Inferior parietal cortex (tissue), 1 donor: Measurements from ENCODE around the gene DAW1.
"Not testable (repeated sequence)": the region's sequence is repeated elsewhere in the genome, so short reads cannot be mapped to it uniquely, and the experiment has no call there.

Source experiments
- DNase-seq: peaks from one replicate; pipeline ENCODE4 v3.0.0-alpha.2; 2016; ENCODE audit errors: extremely low spot score

DAW1 gene

GRCh38 chr2:227871375-227871791 is at the start of gene DAW1:
TSS of gene DAW1 (plus strand) at chr2:227871631. CDS start at chr2:227871690, 59 bp downstream.
- peak; percentile 62 for DNase-seq

- DNase-seq = no peak
Measured at GRCh38 chr2:227822416-227823003, 48.9 kb upstream of the DAW1 start.

- DNase-seq = no peak
Measured at GRCh38 chr2:227823922-227824321, 47.5 kb upstream of the DAW1 start.

- DNase-seq = no peak
Measured at GRCh38 chr2:227824711-227825110, 46.7 kb upstream of the DAW1 start.

GRCh38 chr2:227826019-227826521 is 45.4 kb upstream of the DAW1 start:
- peak; percentile 11 for DNase-seq

GRCh38 chr2:227826563-227826962 is 44.9 kb upstream of the DAW1 start:
- no peak for DNase-seq

GRCh38 chr2:227827143-227827542 is 44.3 kb upstream of the DAW1 start:
- DNase-seq = no peak

GRCh38 chr2:227828477-227828912 is 42.9 kb upstream of the DAW1 start:
- DNase-seq = no peak

GRCh38 chr2:227829337-227829736 is 42.1 kb upstream of the DAW1 start:
- no peak for DNase-seq

GRCh38 chr2:227834423-227834822 is 37.0 kb upstream of the DAW1 start:
- no peak for DNase-seq

GRCh38 chr2:227834916-227835650 is 36.3 kb upstream of the DAW1 start:
- DNase-seq = no peak

- not testable (repeated sequence) for DNase-seq
Measured at GRCh38 chr2:227839339-227840129, 31.9 kb upstream of the DAW1 start.

- DNase-seq = no peak
Measured at GRCh38 chr2:227846831-227847230, 24.6 kb upstream of the DAW1 start.

GRCh38 chr2:227848146-227848545 is 23.3 kb upstream of the DAW1 start:
- no peak for DNase-seq

GRCh38 chr2:227848586-227848985 is 22.8 kb upstream of the DAW1 start:
- no peak for DNase-seq

- DNase-seq = no peak
Measured at GRCh38 chr2:227849906-227850305, 21.5 kb upstream of the DAW1 start.

GRCh38 chr2:227853204-227853629 is 18.2 kb upstream of the DAW1 start:
- no peak for DNase-seq

GRCh38 chr2:227853765-227854271 is 17.6 kb upstream of the DAW1 start:
- DNase-seq = no peak

GRCh38 chr2:227855440-227855839 is 16.0 kb upstream of the DAW1 start:
- no peak for DNase-seq

- DNase-seq = no peak
Measured at GRCh38 chr2:227856697-227857096, 14.7 kb upstream of the DAW1 start.

GRCh38 chr2:227860221-227860641 is 11.2 kb upstream of the DAW1 start:
- DNase-seq = peak; percentile 58

- no peak for DNase-seq
Measured at GRCh38 chr2:227861011-227861410, 10.4 kb upstream of the DAW1 start.
